HG02763 (cell line): ENCODE measurements around the gene GJC3.
"Not testable (repeated sequence)": the region's sequence is repeated elsewhere in the genome, so short reads cannot be mapped to it uniquely, and the experiment has no call there.

ENCODE experiments used
- ATAC-seq: cut with Tn5 transposase; IDR thresholded peaks from one replicate; pipeline ENCODE4 v1.9.1; 2021; ENCODE audit warnings: mild to moderate bottlenecking, moderate library complexity; ENCODE audit not compliant: unreplicated experiment

Gene GJC3

GRCh38 chr7:99928994-99929729 is at the start of gene GJC3:
Gene GJC3 (minus strand): TSS chr7:99929620. CDS start chr7:99929620, 0 bp downstream.
- ATAC-seq = no peak

GRCh38 chr7:99976626-99977025 is 47.2 kb upstream of the GJC3 start:
- no peak for ATAC-seq

GRCh38 chr7:99975782-99976521 is 46.5 kb upstream of the GJC3 start, which contains the start of gene AZGP1:
Gene AZGP1 (minus strand): TSS chr7:99976031. CDS start chr7:99976020, 11 bp downstream.
- ATAC-seq = no peak

- no peak for ATAC-seq
Observed at GRCh38 chr7:99974681-99975080, 45.3 kb upstream of the GJC3 start.

GRCh38 chr7:99973817-99974216 is 44.4 kb upstream of the GJC3 start:
- ATAC-seq = not testable (repeated sequence)

- ATAC-seq = no peak
Observed at GRCh38 chr7:99971242-99971641, 41.8 kb upstream of the GJC3 start.

- not testable (repeated sequence) for ATAC-seq
Observed at GRCh38 chr7:99969813-99970212, 40.4 kb upstream of the GJC3 start.

GRCh38 chr7:99969298-99969697 is 39.9 kb upstream of the GJC3 start:
- ATAC-seq = no peak

GRCh38 chr7:99958564-99959227 is 29.3 kb upstream of the GJC3 start:
- no peak for ATAC-seq

GRCh38 chr7:99955247-99955646 is 25.8 kb upstream of the GJC3 start:
- no peak for ATAC-seq

GRCh38 chr7:99954643-99955042 is 25.2 kb upstream of the GJC3 start:
- not testable (repeated sequence) for ATAC-seq

GRCh38 chr7:99953649-99954048 is 24.2 kb upstream of the GJC3 start:
- no peak for ATAC-seq

- ATAC-seq = not testable (repeated sequence)
Observed at GRCh38 chr7:99952649-99953048, 23.2 kb upstream of the GJC3 start.

GRCh38 chr7:99950819-99951218 is 21.4 kb upstream of the GJC3 start:
- ATAC-seq = not testable (repeated sequence)

GRCh38 chr7:99949645-99950228 is 20.3 kb upstream of the GJC3 start:
- ATAC-seq = no peak

- no peak for ATAC-seq
Observed at GRCh38 chr7:99947608-99948007, 18.2 kb upstream of the GJC3 start.

GRCh38 chr7:99944497-99945070 is 15.2 kb upstream of the GJC3 start:
- ATAC-seq = no peak

- no peak for ATAC-seq
Observed at GRCh38 chr7:99943641-99944496, 14.4 kb upstream of the GJC3 start.

GRCh38 chr7:99938296-99938695 is 8.9 kb upstream of the GJC3 start:
- ATAC-seq = no peak

GRCh38 chr7:99935009-99935408 is 5.6 kb upstream of the GJC3 start:
- ATAC-seq = not testable (repeated sequence)
